Nephron (organoid): ENCODE data around the gene DARS2.

Experiments
- H3K27ac Mint-ChIP-seq, 3 experiments: 2 replicates each; pipeline ENCODE4 v1.8.0; 2020; ENCODE audit warnings: mixed read lengths in 3 of 3, mild to moderate bottlenecking in 2 of 3, moderate library complexity in 1 of 3
- H3K27me3 Mint-ChIP-seq: 2 replicates; pipeline ENCODE4 v1.8.0; 2021; ENCODE audit warnings: low read depth, mild to moderate bottlenecking, moderate library complexity, mixed read lengths
- H3K36me3 Mint-ChIP-seq: 2 replicates; pipeline ENCODE4 v1.8.0; 2020; ENCODE audit warnings: low read depth, mixed read lengths
- H3K4me1 Mint-ChIP-seq: 2 replicates; pipeline ENCODE4 v1.8.0; 2020; ENCODE audit warnings: mixed read lengths
- H3K4me3 Mint-ChIP-seq, 3 experiments: 2 replicates each; pipeline ENCODE4 v1.8.0; 2020; ENCODE audit warnings: mild to moderate bottlenecking in 3 of 3, mixed read lengths in 3 of 3, moderate library complexity in 2 of 3
- H3K9me3 Mint-ChIP-seq: 2 replicates; pipeline ENCODE4 v1.8.0; 2020; ENCODE audit warnings: mixed read lengths
- CTCF ChIP-seq, 3 experiments: fragments of 200-600 bp; sonication (generic); IDR thresholded peaks; one replicate each; pipeline ENCODE4 v1.5.0; 2021; ENCODE audit warnings: antibody characterized with exemption in 3 of 3; ENCODE audit not compliant: unreplicated experiment in 3 of 3

DARS2 gene

GRCh38 chr1:173867753-173868265 lies 43.3 kb downstream of the DARS2 start, which contains the start of gene GAS5:
Gene GAS5, minus strand, starts transcription at chr1:173867989.
- no peak for TF ChIP-seq CTCF (IDR thresholded peaks at IDR 0.05; ENCODE audit: unreplicated experiment in 3 of 3)
- peak within 1 kb of the TSS; percentile 87 to 97 (median 94) for H3K27ac Mint-ChIP-seq
- H3K9me3 Mint-ChIP-seq, result no peaks in the 10 kb centered on the region
- peaks cover 51% of the 10 kb centered on the region for H3K4me1 Mint-ChIP-seq
- H3K36me3 Mint-ChIP-seq, result peaks cover 55% of the 10 kb centered on the region
- H3K4me3 Mint-ChIP-seq, result peak within 1 kb of the TSS; percentile 89 to 99 (median 93)
- no peaks in the 10 kb centered on the region for H3K27me3 Mint-ChIP-seq

GRCh38 chr1:173868266-173869020 lies 44.0 kb downstream of the DARS2 start, which contains the start of gene ZBTB37:
Gene ZBTB37, plus strand, starts transcription at chr1:173868380. Its CDS starts 1,846 bp downstream, at chr1:173870226.
- Mint-ChIP-seq H3K4me1 (peaks cover 57% of the 10 kb centered on the region), H3K4me3 (peak within 1 kb of the TSS; percentile 89 to 99 (median 93)), H3K9me3 (no peaks in the 10 kb centered on the region), H3K27me3 (no peaks in the 10 kb centered on the region), H3K36me3 (peaks cover 56% of the 10 kb centered on the region), H3K27ac (peak within 1 kb of the TSS; percentile 87 to 97 (median 94))
- no peak for TF ChIP-seq CTCF (IDR thresholded peaks at IDR 0.05; ENCODE audit: unreplicated experiment in 3 of 3)

DNA sequence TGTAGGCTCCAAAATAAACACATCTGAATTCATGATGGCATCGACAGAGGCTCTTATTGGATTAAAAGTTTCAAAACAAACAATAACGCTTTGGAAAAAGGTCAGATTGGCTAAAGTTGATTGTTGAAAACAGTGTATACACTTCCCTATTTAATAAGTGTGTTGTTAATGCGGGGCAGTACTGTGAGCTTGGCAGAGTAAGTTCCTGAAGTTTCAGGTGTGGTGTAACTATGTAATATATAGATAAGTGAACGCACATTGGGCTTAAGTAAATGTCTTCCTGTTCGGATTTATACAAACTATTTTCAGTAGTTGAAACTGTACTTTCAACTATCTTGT lies 44.5 kb downstream of the DARS2 start:
- H3K27ac Mint-ChIP-seq, result peak overlapping the region; percentile 87 to 97 (median 90)
- H3K9me3 Mint-ChIP-seq, result no peaks in the 10 kb centered on the region
- peaks cover 54% of the 10 kb centered on the region for H3K4me1 Mint-ChIP-seq
- peaks cover 56% of the 10 kb centered on the region for H3K36me3 Mint-ChIP-seq
- peak overlapping the region; percentile 89 to 99 (median 93) for H3K4me3 Mint-ChIP-seq
- H3K27me3 Mint-ChIP-seq, result no peaks in the 10 kb centered on the region
- no peak for TF ChIP-seq CTCF (IDR thresholded peaks at IDR 0.05; ENCODE audit: unreplicated experiment in 3 of 3)

DNA sequence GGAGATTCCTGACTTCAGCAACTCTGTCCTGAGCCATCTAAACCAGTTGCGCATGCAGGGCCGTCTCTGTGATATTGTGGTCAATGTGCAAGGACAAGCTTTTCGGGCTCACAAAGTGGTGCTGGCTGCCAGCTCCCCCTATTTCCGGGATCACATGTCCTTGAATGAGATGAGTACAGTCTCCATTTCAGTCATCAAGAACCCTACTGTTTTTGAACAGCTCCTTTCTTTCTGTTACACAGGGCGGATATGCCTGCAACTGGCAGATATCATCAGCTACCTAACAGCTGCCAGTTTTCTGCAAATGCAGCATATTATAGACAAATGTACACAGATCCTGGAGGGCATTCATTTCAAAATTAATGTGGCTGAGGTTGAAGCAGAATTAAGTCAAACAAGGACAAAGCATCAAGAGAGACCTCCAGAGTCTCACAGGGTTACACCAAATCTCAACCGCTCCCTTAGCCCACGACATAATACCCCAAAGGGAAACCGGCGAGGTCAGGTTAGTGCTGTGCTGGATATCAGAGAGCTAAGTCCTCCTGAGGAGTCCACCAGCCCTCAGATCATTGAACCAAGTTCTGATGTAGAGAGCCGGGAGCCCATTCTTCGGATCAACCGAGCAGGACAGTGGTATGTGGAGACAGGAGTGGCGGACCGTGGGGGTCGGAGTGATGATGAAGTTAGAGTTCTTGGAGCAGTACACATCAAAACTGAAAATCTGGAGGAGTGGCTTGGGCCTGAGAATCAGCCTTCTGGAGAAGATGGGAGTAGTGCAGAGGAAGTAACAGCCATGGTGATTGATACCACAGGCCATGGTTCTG lies 46.0 kb downstream of the DARS2 start:
- Mint-ChIP-seq H3K4me1 (peaks cover 42% of the 10 kb centered on the region), H3K36me3 (peaks cover 48% of the 10 kb centered on the region), H3K27ac (peak overlapping the region in 1 of 3 experiments; percentile 87), H3K9me3 (no peaks in the 10 kb centered on the region), H3K4me3 (peak overlapping the region; percentile 6 to 53 (median 6)), H3K27me3 (no peaks in the 10 kb centered on the region)
- TF ChIP-seq CTCF (IDR thresholded peaks at IDR 0.05; ENCODE audit: unreplicated experiment in 3 of 3), result no peak

DNA sequence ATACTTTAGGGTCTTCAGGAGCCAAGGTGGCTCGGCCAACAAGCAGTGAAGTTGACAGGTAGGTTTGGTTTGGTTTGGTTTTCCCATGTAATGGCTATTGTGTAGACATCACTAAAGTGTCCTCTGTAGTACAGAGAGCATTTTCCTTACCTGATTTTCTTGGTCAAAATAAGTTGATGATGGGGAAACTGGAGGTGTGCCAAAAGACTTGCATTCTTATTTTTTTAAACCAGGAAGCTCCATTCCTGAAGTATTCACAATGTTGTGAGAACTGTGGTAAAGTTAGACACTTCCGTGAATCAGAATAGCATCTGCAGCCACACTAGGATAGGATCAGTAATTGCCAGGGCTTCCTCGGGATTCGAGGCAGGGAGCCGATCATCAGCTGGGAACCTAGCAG lies 46.6 kb downstream of the DARS2 start:
- Mint-ChIP-seq H3K4me1 (peaks cover 36% of the 10 kb centered on the region), H3K27ac (no peak overlapping the region), H3K4me3 (peak overlapping the region in 1 of 3 experiments; percentile 53), H3K9me3 (no peaks in the 10 kb centered on the region), H3K27me3 (no peaks in the 10 kb centered on the region), H3K36me3 (peaks cover 48% of the 10 kb centered on the region)
- no peak for TF ChIP-seq CTCF (IDR thresholded peaks at IDR 0.05; ENCODE audit: unreplicated experiment in 3 of 3)
